Fibroblast of pulmonary artery (primary cell): Measurements from ENCODE around the gene MAST4.

Experiments used
- DNase-seq: peaks from one replicate; pipeline ENCODE4 v3.0.0-alpha.2; 2010; ENCODE audit warnings: low read depth
- H3K4me3 ChIP-seq: replicated peaks from 2 replicates; pipeline ENCODE4 v1.5.1; 2011; ENCODE audit warnings: low read depth, mild to moderate bottlenecking, control low read depth, low read length, moderate library complexity
- TF ChIP-seq, protein P1 (sequence below): IDR thresholded peaks from 2 replicates; pipeline ENCODE4 v1.5.1; 2011; ENCODE audit warnings: mild to moderate bottlenecking, control low read depth, low read length, inconsistent platforms; ENCODE audit errors: missing control alignments

MAST4 gene

DNA sequence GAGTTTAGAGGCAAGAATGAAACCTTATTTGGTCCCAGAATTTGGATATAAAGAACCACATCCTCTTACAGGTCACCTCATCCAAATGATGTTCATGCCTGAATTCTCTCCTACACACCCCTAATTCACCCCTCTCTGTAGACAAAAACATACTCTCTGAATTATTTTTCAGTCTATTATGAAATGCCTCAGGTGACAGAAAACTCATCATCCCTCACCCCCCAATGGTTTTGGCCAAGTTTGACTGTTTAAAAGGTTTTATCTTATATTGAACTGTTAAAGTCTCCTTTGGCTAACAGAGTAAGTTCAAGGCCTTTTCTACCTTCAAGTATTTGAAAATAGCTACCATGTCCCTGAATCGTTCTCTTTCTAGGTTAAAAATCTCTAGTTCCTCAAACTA is 602.7 kb downstream of the MAST4 start:
- TF ChIP-seq, protein P1, sequence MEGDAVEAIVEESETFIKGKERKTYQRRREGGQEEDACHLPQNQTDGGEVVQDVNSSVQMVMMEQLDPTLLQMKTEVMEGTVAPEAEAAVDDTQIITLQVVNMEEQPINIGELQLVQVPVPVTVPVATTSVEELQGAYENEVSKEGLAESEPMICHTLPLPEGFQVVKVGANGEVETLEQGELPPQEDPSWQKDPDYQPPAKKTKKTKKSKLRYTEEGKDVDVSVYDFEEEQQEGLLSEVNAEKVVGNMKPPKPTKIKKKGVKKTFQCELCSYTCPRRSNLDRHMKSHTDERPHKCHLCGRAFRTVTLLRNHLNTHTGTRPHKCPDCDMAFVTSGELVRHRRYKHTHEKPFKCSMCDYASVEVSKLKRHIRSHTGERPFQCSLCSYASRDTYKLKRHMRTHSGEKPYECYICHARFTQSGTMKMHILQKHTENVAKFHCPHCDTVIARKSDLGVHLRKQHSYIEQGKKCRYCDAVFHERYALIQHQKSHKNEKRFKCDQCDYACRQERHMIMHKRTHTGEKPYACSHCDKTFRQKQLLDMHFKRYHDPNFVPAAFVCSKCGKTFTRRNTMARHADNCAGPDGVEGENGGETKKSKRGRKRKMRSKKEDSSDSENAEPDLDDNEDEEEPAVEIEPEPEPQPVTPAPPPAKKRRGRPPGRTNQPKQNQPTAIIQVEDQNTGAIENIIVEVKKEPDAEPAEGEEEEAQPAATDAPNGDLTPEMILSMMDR: no peak
- DNase-seq: no peak
- H3K4me3 ChIP-seq: no peak overlapping the region

DNA sequence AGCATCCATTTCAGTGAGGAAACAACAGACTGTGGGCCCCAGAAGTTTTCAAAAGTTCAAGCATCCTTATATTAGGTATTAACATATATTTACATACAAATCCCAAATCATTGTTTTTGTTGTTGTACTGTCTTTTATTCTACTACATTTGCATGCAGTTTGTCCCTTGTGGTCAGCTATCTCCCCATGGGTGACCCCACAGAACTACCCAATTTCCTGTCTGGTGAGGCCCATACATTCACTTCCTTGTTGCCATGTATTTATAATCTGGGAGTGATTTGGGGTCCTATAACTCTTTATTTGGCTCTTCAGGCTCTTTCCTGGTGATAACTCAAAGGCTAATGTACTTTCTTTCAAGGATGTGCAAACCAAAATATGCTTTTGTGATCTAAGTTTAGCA is 603.7 kb downstream of the MAST4 start:
- no peak overlapping the region for H3K4me3 ChIP-seq
- DNase-seq: no peak
- TF ChIP-seq, protein P1: no peak

DNA sequence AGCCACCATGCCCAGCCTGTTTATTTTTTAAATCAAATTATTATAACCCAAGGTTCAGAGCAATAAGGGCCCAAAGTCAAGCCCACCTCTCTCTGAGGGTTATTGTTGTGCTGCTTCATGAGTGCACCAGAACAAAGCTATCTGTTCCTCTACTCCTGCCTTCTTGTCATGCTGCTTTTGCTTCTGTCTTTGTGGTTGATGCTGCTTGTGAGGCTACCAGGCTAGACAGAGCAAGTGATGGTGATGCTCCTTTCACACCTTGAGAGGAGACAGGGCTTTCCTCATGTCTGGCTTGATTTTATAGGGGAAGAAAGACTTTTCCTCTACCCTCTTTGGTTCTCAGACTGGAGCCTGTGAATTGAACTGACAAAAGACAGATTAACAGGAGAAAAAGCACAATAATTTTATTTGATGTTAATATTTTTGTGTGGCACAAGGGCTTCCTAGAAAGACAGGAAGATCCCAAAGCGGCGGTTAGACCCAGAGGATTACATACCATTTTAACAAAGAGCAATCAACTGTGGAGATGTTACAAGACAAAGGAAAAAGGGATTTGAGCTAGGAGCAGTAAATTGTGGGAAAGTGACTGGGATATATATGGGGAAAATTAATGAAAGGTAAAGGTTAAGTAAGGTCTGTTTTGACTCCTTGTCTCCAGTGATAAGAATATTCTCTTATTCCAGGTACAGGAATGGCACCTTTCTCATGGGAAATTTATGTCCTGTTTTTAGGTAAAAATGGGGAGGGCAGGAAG is 604.8 kb downstream of the MAST4 start:
- DNase-seq: no peak
- TF ChIP-seq, protein P1: no peak
- H3K4me3 ChIP-seq: no peak overlapping the region

DNA sequence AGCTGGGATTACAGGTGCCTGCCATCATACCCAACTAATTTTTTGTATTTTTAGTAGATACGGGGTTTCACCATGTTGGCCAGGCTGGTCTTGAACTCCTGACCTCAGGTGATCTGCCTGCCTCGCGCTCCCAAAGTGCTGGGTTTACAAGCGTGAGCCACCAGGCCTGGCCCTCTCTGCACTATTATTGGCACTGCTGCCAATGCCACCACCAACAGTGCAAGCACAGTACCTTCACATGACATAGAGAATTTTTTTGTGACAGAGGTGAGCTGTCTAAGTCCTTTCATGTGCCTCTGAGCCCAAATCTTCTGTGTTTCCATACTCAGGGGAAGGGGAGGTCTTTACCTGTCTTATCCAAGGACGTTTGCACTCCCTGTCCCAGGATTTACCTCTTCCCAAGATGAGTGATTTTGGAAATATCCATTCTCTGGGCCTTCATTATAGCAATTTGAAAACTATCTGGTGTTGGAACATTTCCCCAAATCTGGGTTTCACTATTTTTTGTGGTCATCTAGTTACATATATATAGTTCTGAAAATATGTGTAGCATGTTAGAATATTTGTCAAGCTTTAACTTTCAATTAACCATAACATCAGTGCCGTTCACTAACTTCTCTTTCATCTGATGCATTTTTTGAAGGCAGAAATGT is 605.8 kb downstream of the MAST4 start:
- H3K4me3 ChIP-seq: no peak overlapping the region
- DNase-seq: no peak
- TF ChIP-seq, protein P1: no peak

DNA sequence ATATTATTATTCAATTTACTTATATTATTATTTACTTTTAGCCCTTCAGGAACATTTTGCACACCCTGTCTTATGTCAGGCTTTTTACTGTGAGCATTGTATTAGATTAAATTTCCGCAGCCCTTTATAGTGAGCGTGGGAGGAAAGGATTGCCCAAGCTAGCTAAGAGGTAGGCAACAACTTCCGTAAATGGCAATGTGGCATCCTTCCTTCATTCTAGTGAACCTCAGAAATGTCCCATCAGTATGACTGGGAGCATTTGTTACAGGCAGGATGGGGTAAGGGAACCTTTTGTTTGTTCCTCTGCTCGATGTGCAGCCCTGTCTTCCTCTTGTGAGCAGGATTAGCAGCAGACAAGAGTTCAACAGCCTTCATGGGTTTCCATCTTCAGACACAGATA is 606.6 kb downstream of the MAST4 start:
- no peak overlapping the region for H3K4me3 ChIP-seq
- TF ChIP-seq, protein P1: no peak
- DNase-seq: no peak

DNA sequence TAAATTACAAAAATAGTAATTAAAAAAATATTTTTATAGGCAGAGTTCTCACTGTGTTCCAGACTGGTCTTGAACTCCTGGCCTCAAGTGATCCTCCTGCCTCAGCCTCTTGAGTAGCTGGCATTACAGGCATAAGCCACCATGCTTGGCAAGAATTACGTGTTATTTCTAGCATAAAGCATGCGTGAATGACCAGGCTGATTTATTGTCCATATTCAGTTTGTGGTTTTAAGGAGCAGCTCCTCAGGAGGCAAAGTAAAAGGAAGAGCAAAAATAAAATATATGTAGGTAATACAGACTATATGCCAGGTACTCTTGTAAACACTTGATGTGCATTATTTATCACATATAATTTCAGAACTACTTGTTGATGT is 607.5 kb downstream of the MAST4 start:
- TF ChIP-seq, protein P1: no peak
- no peak overlapping the region for H3K4me3 ChIP-seq

More for the DNA sequence above, 607.5 kb downstream of the MAST4 start:
- DNase-seq: no peak
